Breast epithelium (tissue), 3 donors: ENCODE measurements around the gene ARHGEF3.

Experiments used
- POLR2A ChIP-seq: fragments of 450-650 bp; IDR thresholded peaks from one replicate; pipeline ENCODE4 v1.6.1; 2016; ENCODE audit warnings: antibody characterized with exemption, mild to moderate bottlenecking, moderate library complexity
- TF ChIP-seq, protein P1 (sequence below), 3 donors: fragments of 450-650 bp; IDR thresholded peaks; one replicate each; pipeline ENCODE4 v1.5.1; 2016 to 2017; ENCODE audit warnings: antibody characterized with exemption in 3 of 3, mild to moderate bottlenecking in 3 of 3, moderate library complexity in 3 of 3

DNA sequence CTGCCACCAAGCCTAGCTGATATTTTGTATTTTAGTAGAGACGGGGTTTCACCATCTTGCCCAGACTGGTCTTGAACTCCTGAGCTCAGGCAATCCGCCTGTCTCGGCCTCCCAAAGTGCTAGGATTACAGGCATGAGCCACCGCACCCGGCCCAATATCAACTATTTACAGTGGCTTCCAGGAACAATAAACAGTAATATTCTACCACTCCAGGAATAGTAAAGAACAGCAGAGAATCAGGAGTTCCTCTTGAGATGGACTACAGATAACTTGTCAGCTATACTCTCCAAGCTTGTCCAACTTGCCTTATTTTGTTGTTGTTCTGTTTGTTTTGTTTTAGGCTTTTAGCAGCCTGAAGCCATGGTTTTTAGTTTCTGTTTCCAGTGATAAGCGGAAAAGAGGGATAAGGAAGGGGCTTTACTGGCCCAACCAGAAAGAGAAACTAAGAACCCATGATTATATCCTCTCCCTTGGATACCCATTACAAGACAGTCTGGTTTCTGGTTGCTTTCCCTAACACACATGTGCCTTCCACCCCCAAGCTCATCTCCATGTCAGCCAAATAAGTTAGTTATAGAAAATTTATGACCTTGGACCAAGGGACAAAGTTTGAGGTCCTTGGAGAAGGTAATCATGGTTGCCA, 36.7 kb downstream of the ARHGEF3 start:
- TF ChIP-seq, protein P1, sequence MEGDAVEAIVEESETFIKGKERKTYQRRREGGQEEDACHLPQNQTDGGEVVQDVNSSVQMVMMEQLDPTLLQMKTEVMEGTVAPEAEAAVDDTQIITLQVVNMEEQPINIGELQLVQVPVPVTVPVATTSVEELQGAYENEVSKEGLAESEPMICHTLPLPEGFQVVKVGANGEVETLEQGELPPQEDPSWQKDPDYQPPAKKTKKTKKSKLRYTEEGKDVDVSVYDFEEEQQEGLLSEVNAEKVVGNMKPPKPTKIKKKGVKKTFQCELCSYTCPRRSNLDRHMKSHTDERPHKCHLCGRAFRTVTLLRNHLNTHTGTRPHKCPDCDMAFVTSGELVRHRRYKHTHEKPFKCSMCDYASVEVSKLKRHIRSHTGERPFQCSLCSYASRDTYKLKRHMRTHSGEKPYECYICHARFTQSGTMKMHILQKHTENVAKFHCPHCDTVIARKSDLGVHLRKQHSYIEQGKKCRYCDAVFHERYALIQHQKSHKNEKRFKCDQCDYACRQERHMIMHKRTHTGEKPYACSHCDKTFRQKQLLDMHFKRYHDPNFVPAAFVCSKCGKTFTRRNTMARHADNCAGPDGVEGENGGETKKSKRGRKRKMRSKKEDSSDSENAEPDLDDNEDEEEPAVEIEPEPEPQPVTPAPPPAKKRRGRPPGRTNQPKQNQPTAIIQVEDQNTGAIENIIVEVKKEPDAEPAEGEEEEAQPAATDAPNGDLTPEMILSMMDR (IDR thresholded peaks at IDR 0.05) = no peak
- no peak for TF ChIP-seq POLR2A
